Kidney tubule cell (primary cell): ENCODE measurements around the gene HLCS.
A peak's percentile ranks its signal among the peaks of the same experiment; 100 is the strongest.

Experiments used
- DNase-seq: peaks from one replicate; pipeline ENCODE4 v3.0.0-alpha.2; 2018; ENCODE audit warnings: low spot score

Gene HLCS

GRCh38 chr21:36743446-36743845 is 223.0 kb downstream of the HLCS start:
- DNase-seq, result no peak

GRCh38 chr21:36743008-36743407 is 223.5 kb downstream of the HLCS start:
- no peak for DNase-seq

GRCh38 chr21:36741506-36741905 is 225.0 kb downstream of the HLCS start:
- DNase-seq, result no peak

DNA sequence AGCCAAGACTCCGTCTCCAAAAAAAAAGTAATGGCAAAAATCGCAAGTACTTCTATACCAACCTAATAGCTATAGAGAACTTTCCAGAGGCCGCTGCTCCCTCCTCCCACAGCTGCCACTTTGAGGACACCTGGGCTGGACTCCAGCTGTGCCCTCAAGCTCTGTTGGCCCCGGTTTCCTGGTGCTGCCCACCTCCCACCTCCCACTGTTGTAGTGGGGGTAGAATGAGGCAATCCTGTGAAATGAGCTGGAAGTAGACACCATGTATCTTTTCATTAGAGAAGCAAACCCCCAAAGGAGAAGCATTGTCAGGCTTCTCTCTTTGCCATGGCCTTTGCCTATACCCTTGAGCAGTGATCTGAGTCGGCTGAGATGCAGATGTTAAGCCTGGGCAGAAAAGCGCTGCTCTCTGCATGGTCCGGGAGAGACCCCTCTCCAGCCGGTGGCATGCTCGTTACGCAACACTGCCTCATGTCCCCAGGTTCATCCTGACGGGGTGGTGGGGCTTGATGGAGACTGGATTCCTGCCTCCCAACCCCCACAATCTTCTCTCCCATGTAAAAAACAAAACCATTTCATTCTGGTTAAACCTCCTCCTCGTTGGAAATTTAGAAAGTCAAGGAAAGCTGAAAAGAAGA is 227.9 kb downstream of the HLCS start:
- no peak for DNase-seq

- DNase-seq, result no peak
Observed at GRCh38 chr21:36735724-36736320, 230.6 kb downstream of the HLCS start.

GRCh38 chr21:36735201-36735515 is 231.3 kb downstream of the HLCS start:
- DNase-seq, result no peak

GRCh38 chr21:36734367-36735200 is 231.9 kb downstream of the HLCS start:
- DNase-seq, result no peak

GRCh38 chr21:36733857-36734256 is 232.6 kb downstream of the HLCS start:
- no peak for DNase-seq

GRCh38 chr21:36732761-36733160 is 233.7 kb downstream of the HLCS start:
- no peak for DNase-seq

GRCh38 chr21:36732217-36732616 is 234.3 kb downstream of the HLCS start:
- DNase-seq, result peak; percentile 36

DNA sequence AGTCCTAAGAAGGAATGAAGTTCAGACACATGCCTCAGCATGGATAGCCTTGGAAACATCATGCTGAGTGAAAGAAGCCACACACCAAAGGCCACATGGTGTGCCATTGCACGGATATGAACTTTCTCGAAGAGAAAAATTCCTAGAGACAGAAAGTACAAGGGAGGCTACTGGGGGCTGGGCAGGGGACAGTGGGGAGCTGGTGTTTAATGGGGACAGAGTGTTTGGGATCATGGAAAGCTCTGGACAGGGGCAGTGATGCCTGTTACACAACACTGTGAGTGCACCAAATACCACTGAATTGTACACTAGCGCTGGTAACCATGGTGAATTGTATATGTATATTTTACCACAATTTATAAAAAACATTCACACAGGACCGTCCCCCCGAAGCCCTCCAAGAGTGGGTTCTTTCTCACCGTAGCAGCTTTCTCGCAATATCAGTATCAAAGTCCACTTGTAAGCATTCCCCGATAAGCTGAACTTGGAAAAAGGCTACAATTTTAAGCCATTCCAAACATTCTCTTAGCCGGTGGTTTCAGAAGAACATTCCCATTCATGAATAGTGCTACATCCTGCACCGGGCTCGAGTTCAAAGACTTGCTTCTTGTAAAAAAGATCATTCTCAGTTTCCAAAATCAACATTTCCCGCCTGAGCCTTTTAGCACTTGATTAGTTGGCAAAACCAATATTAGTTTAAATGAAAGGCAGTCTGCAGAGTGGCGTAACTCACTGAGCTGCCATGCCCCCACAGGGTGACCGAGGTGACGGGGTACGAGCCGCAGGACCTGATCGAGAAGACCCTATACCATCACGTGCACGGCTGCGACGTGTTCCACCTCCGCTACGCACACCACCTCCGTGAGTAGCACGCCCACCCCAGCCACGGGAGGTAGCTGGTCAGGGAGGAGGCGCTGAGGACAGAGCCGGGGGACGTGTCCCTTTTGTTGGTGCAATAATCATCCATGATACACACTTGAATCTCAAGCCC is 235.9 kb downstream of the HLCS start:
- no peak for DNase-seq

DNA sequence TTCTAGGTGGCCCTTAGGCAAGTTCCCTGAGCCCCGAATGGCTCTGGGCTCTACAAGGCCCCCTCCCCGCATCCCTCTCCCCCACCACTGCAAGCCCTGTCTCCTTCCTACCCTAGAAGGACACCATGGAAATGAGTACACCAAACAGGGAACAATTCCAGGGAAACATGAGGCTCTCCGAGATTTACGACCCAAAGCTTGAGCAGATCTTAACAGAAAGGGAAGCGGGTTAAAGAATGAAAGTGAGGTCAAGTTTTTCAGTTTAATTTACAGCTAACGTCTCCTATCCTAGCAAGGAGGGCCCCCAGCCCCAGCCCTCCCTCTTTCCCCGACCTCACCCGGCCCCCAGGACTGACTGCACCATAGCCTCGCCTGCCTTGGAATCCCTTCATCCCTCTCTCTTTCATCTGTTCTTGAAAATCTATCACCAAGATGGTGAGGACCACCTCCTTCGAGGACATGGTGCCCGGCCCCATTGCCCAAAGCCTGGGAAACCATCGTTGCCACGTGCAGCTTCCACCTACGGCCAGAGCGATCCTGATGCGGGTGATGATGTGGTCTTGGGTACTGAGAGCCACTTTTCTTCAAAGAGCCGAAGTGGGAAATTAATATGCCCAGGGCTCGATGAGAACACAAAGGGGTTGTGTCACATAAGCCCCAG is 237.0 kb downstream of the HLCS start:
- DNase-seq, result no peak

DNA sequence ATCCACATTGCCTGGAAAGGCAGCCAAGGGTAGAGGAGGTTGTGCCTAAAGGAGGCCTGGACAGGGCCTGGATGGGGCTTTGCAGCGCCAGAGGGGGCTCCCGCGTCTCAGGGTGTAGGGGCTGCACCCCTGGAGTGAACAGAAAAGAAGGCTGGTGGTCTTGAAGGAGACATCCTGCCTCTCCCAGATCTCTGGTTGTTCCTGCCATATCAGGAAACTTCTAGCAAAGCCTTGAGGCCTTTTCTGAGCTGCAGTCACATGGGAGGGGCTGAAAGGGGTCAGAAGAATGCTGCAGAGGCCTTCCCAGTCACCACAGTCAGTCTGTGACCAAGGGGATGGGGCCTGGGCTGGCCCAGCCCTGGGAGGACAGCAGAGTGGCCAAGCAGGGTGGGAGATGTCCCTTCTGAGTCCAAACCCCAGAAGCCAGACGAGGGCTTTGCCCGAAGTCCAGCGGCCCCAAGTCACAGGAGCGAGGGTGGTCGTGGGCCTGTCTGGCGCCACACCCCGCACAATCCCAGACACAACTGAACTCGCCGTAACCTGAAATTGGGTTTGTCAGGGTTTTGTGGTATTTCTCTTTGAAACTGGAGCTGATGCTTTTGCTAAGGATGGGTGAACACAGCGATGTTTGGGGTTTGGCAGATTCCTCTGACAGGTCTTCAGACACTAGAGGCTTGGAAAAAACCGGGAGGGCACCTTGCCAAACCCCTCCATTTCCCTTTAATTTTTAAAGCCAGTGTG is 237.9 kb downstream of the HLCS start:
- DNase-seq, result peak; percentile 46

GRCh38 chr21:36727866-36728265 is 238.6 kb downstream of the HLCS start:
- no peak for DNase-seq

DNA sequence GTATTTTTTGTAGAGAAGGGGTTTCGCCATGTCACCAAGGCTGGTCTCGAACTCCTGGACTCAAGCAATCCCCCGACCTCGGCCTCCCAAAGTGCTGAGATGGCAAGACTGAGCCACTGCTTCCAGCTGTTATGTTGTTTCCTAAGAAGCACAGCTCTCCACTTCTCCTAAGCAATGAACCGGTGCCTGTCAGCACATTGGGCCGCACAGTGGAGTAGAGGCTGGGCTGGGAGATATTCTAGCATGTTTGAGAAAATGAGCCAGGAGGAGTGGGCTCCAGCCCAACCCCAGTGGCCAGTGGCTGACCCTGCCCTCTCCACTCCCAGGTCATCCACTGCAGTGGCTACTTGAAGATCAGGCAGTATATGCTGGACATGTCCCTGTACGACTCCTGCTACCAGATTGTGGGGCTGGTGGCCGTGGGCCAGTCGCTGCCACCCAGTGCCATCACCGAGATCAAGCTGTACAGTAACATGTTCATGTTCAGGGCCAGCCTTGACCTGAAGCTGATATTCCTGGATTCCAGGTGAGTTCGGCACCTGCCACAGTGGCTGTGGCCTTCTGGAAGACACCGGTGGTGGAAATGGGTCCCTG is 240.6 kb downstream of the HLCS start:
- no peak for DNase-seq

DNA sequence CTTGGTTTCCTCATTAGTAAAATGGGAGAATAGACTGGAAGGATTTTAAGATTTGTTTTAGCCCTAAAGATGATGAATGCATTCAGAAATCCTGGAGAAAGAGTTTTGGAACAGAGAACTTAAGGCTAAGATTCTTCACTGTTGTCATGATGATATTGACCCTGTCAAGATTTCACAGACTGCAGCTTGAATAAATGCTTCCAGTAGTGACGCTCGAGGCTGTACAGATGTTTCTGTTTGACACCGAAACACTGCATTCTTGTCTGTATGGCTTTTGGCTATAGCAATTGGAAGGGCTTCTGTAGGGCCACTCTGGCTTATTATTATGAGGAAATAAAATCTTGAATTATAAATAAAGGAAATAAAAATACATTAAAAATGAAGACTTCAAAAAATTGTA is 241.8 kb downstream of the HLCS start:
- DNase-seq, result no peak

DNA sequence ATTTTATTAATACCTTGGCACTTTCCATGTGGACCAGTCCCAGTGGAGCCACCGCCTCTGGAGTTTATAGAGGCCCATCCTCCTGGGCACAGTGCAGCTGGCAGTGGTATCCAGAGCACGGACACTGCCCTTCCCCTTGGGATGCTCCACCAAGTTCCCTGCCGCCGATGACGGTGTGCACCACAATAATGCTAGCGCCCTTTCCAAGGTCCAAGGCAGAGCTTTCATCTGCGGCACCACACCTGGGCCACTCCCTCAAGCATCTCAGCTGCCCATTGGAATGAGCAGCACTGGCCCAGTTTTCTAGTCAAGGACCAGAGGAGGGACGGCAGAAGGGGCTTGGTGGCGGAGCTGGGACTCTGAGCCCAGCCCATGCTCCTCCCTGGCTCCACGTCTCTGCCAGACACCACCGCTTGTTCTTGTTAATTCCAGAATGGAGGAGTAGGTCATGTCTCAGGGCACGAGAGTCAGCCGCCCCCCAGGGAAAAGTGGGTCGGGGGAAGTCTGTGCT is 243.0 kb downstream of the HLCS start:
- DNase-seq, result no peak

GRCh38 chr21:36722370-36723368 is 243.8 kb downstream of the HLCS start:
- DNase-seq, result no peak

DNA sequence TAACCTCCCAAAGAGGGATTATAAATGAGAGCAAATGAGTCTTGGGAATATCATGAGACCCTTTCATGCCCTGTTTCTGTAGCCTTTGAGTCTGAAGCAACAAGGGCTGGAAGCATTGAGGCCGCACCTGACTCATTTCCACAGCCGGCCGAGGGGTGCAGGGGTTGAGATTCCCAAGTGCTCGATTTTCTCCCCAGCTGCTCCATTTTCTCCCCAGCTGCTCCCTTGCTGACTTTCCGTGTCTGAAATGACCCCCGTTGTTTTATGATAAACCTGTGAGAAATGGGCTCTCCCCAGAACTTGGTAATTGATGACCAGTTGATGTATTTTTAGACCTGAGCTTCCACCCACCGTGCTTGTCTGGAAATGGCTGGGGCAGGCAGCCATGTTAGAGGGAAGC is 244.7 kb downstream of the HLCS start:
- DNase-seq, result no peak
